ENCODE results near the gene PRPH.

PRPH gene

DNA sequence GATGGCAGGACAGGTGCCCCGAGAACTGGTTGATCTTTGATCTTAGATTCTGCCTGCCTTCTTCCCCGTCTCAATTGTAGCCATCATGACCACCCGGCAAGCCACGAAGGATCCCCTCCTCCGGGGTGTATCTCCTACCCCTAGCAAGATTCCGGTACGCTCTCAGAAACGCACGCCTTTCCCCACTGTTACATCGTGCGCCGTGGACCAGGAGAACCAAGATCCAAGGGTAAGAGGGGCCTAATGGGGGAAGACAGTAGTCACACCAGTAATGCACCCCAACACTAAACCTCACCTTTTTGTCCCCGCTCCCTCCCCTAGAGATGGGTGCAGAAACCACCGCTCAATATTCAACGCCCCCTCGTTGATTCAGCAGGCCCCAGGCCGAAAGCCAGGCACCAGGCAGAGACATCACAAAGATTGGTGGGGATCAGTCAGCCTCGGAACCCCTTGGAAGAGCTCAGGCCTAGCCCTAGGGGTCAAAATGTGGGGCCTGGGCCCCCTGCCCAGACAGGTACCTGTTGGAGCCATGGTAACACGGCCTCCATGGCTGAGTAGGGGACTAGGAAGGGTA lies 28.7 kb downstream of the PRPH start:
- no peaks in the 10 kb centered on the region; the same call in 1 of the 2 replicates for H3F3A ChIP-seq (ENCODE audit: insufficient read depth)
- H2AFZ ChIP-seq (ENCODE audit: low read depth, low read length, severe bottlenecking): peak overlapping the region; percentile 73
- peak overlapping the region; percentile 96 for H3K4me3 ChIP-seq (ENCODE audit: insufficient read depth, low read length, poor library complexity, severe bottlenecking)
- no peaks in the 10 kb centered on the region for H3K9me3 ChIP-seq (ENCODE audit: insufficient read depth, low read length)
- H3K79me2 ChIP-seq (ENCODE audit: insufficient read depth, low read length): peaks cover 15% of the 10 kb centered on the region
- H3K27ac ChIP-seq (ENCODE audit: low read depth, low read length): peak overlapping the region; percentile 63
- peak overlapping the region; percentile 88 for H3K9ac ChIP-seq (ENCODE audit: low read length)
- H3K9me2 ChIP-seq (replicated peaks; ENCODE audit: insufficient read depth, low read length): no peaks in the 10 kb centered on the region
- TF ChIP-seq, protein P1, sequence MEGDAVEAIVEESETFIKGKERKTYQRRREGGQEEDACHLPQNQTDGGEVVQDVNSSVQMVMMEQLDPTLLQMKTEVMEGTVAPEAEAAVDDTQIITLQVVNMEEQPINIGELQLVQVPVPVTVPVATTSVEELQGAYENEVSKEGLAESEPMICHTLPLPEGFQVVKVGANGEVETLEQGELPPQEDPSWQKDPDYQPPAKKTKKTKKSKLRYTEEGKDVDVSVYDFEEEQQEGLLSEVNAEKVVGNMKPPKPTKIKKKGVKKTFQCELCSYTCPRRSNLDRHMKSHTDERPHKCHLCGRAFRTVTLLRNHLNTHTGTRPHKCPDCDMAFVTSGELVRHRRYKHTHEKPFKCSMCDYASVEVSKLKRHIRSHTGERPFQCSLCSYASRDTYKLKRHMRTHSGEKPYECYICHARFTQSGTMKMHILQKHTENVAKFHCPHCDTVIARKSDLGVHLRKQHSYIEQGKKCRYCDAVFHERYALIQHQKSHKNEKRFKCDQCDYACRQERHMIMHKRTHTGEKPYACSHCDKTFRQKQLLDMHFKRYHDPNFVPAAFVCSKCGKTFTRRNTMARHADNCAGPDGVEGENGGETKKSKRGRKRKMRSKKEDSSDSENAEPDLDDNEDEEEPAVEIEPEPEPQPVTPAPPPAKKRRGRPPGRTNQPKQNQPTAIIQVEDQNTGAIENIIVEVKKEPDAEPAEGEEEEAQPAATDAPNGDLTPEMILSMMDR (IDR thresholded peaks at IDR 0.05; ENCODE audit: insufficient read depth, low read length, poor library complexity, severe bottlenecking): no peak
- TF ChIP-seq EZH2phosphoT487 (conservative IDR thresholded peaks at IDR 0.05; ENCODE audit: low read length): no peak
- H3K27me3 ChIP-seq (ENCODE audit: low read length): no peaks in the 10 kb centered on the region
- H3K36me3 ChIP-seq (ENCODE audit: low read length): no peaks in the 10 kb centered on the region; the same call in 1 of the 2 replicates
- H4K20me1 ChIP-seq (ENCODE audit: low read depth, low read length): no peaks in the 10 kb centered on the region
- peak overlapping the region; percentile 85 for H3K4me2 ChIP-seq (ENCODE audit: low read depth, low read length, poor library complexity, severe bottlenecking)

DNA sequence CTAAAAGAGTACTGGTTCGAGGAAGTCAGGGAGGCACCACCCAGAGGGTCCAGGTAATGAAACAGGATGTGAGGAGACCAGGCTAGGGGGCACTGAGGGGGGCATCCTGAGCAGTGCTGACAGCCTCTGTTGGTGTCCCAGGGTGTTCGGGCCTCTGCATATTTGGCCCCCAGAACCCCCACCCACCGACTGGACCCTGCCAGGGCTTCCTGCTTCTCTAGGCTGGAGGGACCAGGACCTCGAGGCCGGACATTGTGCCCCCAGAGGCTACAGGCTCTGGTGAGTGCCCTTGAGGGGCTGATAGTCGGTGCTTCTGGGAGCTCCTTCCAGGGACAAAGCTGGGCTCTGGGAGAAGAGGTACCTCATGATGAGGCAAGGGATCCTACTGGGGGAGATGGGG lies 30.7 kb downstream of the PRPH start:
- H3K36me3 ChIP-seq (ENCODE audit: low read length): no peaks in the 10 kb centered on the region; the same call in 1 of the 2 replicates
- H2AFZ ChIP-seq (ENCODE audit: low read depth, low read length, severe bottlenecking): no peak overlapping the region
- no peaks in the 10 kb centered on the region for H3K9me3 ChIP-seq (ENCODE audit: insufficient read depth, low read length)
- H4K20me1 ChIP-seq (ENCODE audit: low read depth, low read length): no peaks in the 10 kb centered on the region
- no peaks in the 10 kb centered on the region for H3K9me2 ChIP-seq (replicated peaks; ENCODE audit: insufficient read depth, low read length)
- no peak overlapping the region for H3K9ac ChIP-seq (ENCODE audit: low read length)
- H3K4me2 ChIP-seq (ENCODE audit: low read depth, low read length, poor library complexity, severe bottlenecking): no peak overlapping the region
- H3K79me2 ChIP-seq (ENCODE audit: insufficient read depth, low read length): peaks cover 15% of the 10 kb centered on the region
- H3K4me3 ChIP-seq (ENCODE audit: insufficient read depth, low read length, poor library complexity, severe bottlenecking): no peak overlapping the region
- no peaks in the 10 kb centered on the region; the same call in 1 of the 2 replicates for H3F3A ChIP-seq (ENCODE audit: insufficient read depth)
- no peak for TF ChIP-seq EZH2phosphoT487 (conservative IDR thresholded peaks at IDR 0.05; ENCODE audit: low read length)
- no peak overlapping the region for H3K27ac ChIP-seq (ENCODE audit: low read depth, low read length)
- no peaks in the 10 kb centered on the region for H3K27me3 ChIP-seq (ENCODE audit: low read length)

- H3K27me3 ChIP-seq (ENCODE audit: low read length): no peaks in the 10 kb centered on the region
- TF ChIP-seq EZH2phosphoT487 (conservative IDR thresholded peaks at IDR 0.05; ENCODE audit: low read length): no peak
- TF ChIP-seq, protein P1 (IDR thresholded peaks at IDR 0.05; ENCODE audit: insufficient read depth, low read length, poor library complexity, severe bottlenecking): no peak
- H2AFZ ChIP-seq (ENCODE audit: low read depth, low read length, severe bottlenecking): no peak overlapping the region
- no peaks in the 10 kb centered on the region for H3F3A ChIP-seq (ENCODE audit: insufficient read depth)
- no peaks in the 10 kb centered on the region for H3K9me3 ChIP-seq (ENCODE audit: insufficient read depth, low read length)
- H3K36me3 ChIP-seq (ENCODE audit: low read length): no peaks in the 10 kb centered on the region; the same call in none of the 2 replicates
- no peak overlapping the region for H3K4me3 ChIP-seq (ENCODE audit: insufficient read depth, low read length, poor library complexity, severe bottlenecking)
- peaks cover 15% of the 10 kb centered on the region for H3K79me2 ChIP-seq (ENCODE audit: insufficient read depth, low read length)
- H4K20me1 ChIP-seq (ENCODE audit: low read depth, low read length): no peaks in the 10 kb centered on the region
- no peak overlapping the region for H3K9ac ChIP-seq (ENCODE audit: low read length)
- no peak overlapping the region for H3K4me2 ChIP-seq (ENCODE audit: low read depth, low read length, poor library complexity, severe bottlenecking)
- H3K9me2 ChIP-seq (replicated peaks; ENCODE audit: insufficient read depth, low read length): no peaks in the 10 kb centered on the region
- no peak overlapping the region for H3K27ac ChIP-seq (ENCODE audit: low read depth, low read length)
Measured at GRCh38 chr12:49327368-49327767, 32.4 kb downstream of the PRPH start.

DNA sequence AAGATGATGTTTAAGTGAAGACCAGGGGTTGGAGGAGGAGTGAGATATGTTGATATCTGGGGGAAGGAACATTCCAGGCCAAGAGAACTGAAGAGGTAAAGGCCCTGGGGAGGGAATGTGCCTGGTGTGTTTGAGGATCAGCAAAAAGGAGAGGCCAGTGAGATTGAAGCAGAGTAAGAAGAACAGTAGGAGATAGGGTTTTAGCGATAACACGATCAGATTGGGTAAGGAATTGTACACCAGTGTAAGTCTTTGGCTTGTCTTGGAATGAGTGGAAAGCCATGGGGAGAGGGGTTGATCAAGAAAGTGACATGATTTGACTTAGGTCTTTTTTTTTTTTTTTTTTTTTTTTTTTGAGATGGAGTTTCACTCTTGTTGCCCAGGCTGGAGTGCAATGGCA lies 32.9 kb downstream of the PRPH start:
- H3K9me2 ChIP-seq (replicated peaks; ENCODE audit: insufficient read depth, low read length): no peaks in the 10 kb centered on the region
- no peak overlapping the region for H3K4me2 ChIP-seq (ENCODE audit: low read depth, low read length, poor library complexity, severe bottlenecking)
- H3K36me3 ChIP-seq (ENCODE audit: low read length): no peaks in the 10 kb centered on the region; the same call in none of the 2 replicates
- TF ChIP-seq EZH2phosphoT487 (conservative IDR thresholded peaks at IDR 0.05; ENCODE audit: low read length): no peak
- TF ChIP-seq, protein P1 (IDR thresholded peaks at IDR 0.05; ENCODE audit: insufficient read depth, low read length, poor library complexity, severe bottlenecking): no peak
- H3K9ac ChIP-seq (ENCODE audit: low read length): no peak overlapping the region
- H3K27me3 ChIP-seq (ENCODE audit: low read length): no peaks in the 10 kb centered on the region
- no peaks in the 10 kb centered on the region for H3K9me3 ChIP-seq (ENCODE audit: insufficient read depth, low read length)
- no peak overlapping the region for H2AFZ ChIP-seq (ENCODE audit: low read depth, low read length, severe bottlenecking)
- peaks cover 15% of the 10 kb centered on the region for H3K79me2 ChIP-seq (ENCODE audit: insufficient read depth, low read length)
- no peaks in the 10 kb centered on the region for H3F3A ChIP-seq (ENCODE audit: insufficient read depth)
- no peak overlapping the region for H3K4me3 ChIP-seq (ENCODE audit: insufficient read depth, low read length, poor library complexity, severe bottlenecking)
- no peaks in the 10 kb centered on the region for H4K20me1 ChIP-seq (ENCODE audit: low read depth, low read length)
- H3K27ac ChIP-seq (ENCODE audit: low read depth, low read length): no peak overlapping the region
